Activated CD4-positive, alpha-beta T cell treated with anti-CD3 and anti-CD28 coated beads, Interleukin-10, Interleukin-2, amounts not matched to agents 100 ng/mL and 50 ng/mL, durations not matched to agents 16 hours and 8 hours (primary cell): ENCODE measurements around the gene EPM2AIP1.
"Not testable (repeated sequence)": the region's sequence is repeated elsewhere in the genome, so short reads cannot be mapped to it uniquely, and the experiment has no call there.

ENCODE experiments used
- DNase-seq: peaks from one replicate; pipeline ENCODE4 v3.0.0-alpha.2; 2020

Gene EPM2AIP1

GRCh38 chr3:36991923-36992805 lies 767 bp downstream of the EPM2AIP1 start:
- DNase-seq: peak; percentile 58

- peak; percentile 91 for DNase-seq
These were observed 1.8 kb downstream of the EPM2AIP1 start for GRCh38 chr3:36991147-36991546.

GRCh38 chr3:36989568-36989967 lies 3.4 kb downstream of the EPM2AIP1 start:
- DNase-seq: no peak

- no peak for DNase-seq
These were observed 3.9 kb downstream of the EPM2AIP1 start for GRCh38 chr3:36989005-36989404.

- DNase-seq: peak; percentile 43
These were observed 4.6 kb downstream of the EPM2AIP1 start for GRCh38 chr3:36988356-36988755.

- no peak for DNase-seq
These were observed 11.9 kb downstream of the EPM2AIP1 start for GRCh38 chr3:36981006-36981405.

GRCh38 chr3:36973139-36973538 lies 19.8 kb downstream of the EPM2AIP1 start:
- DNase-seq: no peak

GRCh38 chr3:36972163-36972562 lies 20.8 kb downstream of the EPM2AIP1 start:
- no peak for DNase-seq

GRCh38 chr3:36969540-36970432 lies 23.1 kb downstream of the EPM2AIP1 start:
- DNase-seq: peak; percentile 54

GRCh38 chr3:36969085-36969484 lies 23.8 kb downstream of the EPM2AIP1 start:
- no peak for DNase-seq

- DNase-seq: no peak
These were observed 27.5 kb downstream of the EPM2AIP1 start for GRCh38 chr3:36965440-36965839.

GRCh38 chr3:36964817-36965216 lies 28.1 kb downstream of the EPM2AIP1 start:
- DNase-seq: no peak

- no peak for DNase-seq
These were observed 28.6 kb downstream of the EPM2AIP1 start for GRCh38 chr3:36964331-36964730.

GRCh38 chr3:36963008-36963407 lies 29.9 kb downstream of the EPM2AIP1 start:
- not testable (repeated sequence) for DNase-seq

- DNase-seq: no peak
These were observed 32.4 kb downstream of the EPM2AIP1 start for GRCh38 chr3:36960502-36960901.

- no peak for DNase-seq
These were observed 33.1 kb downstream of the EPM2AIP1 start for GRCh38 chr3:36959821-36960220.

- peak; percentile 5 for DNase-seq
These were observed 34.9 kb downstream of the EPM2AIP1 start for GRCh38 chr3:36957862-36958686.

- DNase-seq: no peak
These were observed 35.9 kb downstream of the EPM2AIP1 start for GRCh38 chr3:36957063-36957462.

GRCh38 chr3:36956155-36956554 lies 36.8 kb downstream of the EPM2AIP1 start:
- DNase-seq: no peak

GRCh38 chr3:36954452-36955134 lies 38.3 kb downstream of the EPM2AIP1 start:
- DNase-seq: no peak

GRCh38 chr3:36947814-36948213 lies 45.1 kb downstream of the EPM2AIP1 start:
- DNase-seq: not testable (repeated sequence)

- no peak for DNase-seq
These were observed 47.5 kb downstream of the EPM2AIP1 start for GRCh38 chr3:36945333-36945980.
